Measurements from ENCODE around the gene SPARC.

Gene SPARC

DNA sequence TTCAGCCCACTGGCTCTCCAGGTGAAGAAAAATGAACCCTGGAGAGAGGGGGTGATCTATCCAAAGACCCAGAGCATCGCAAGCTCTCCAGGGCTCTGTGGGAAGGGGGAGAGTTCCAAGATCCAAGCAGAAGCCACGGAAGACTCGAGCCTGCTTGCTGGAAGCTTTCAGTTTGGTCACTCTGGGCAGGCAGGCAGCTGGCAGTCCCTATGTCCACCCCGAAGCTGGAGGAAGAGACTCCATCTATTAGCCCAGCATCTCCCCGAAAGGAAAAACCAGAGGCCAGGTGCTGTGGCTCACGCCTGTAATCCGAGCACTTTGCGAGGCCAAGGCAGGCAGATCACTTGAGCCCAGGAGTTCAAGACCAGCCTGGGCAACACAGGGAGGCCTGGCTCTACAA, 10.7 kb upstream of the SPARC start:
- Histone ChIP-seq H3K4me1 (ENCODE audit: insufficient read depth, poor library complexity, severe bottlenecking) (peaks cover 19% of the 10 kb centered on the region), H3K27ac (ENCODE audit: poor library complexity, severe bottlenecking) (no peak overlapping the region), H3K36me3 (ENCODE audit: low read depth) (no peaks in the 10 kb centered on the region), H3K4me3 (ENCODE audit: severe bottlenecking) (no peak overlapping the region), H3K27me3 (ENCODE audit: insufficient read depth, poor library complexity, severe bottlenecking) (no peaks in the 10 kb centered on the region), H3K9me3 (ENCODE audit: severe bottlenecking) (no peaks in the 10 kb centered on the region)
- ATAC-seq (ENCODE audit: low read depth), result no peak
- TF ChIP-seq, protein P1, sequence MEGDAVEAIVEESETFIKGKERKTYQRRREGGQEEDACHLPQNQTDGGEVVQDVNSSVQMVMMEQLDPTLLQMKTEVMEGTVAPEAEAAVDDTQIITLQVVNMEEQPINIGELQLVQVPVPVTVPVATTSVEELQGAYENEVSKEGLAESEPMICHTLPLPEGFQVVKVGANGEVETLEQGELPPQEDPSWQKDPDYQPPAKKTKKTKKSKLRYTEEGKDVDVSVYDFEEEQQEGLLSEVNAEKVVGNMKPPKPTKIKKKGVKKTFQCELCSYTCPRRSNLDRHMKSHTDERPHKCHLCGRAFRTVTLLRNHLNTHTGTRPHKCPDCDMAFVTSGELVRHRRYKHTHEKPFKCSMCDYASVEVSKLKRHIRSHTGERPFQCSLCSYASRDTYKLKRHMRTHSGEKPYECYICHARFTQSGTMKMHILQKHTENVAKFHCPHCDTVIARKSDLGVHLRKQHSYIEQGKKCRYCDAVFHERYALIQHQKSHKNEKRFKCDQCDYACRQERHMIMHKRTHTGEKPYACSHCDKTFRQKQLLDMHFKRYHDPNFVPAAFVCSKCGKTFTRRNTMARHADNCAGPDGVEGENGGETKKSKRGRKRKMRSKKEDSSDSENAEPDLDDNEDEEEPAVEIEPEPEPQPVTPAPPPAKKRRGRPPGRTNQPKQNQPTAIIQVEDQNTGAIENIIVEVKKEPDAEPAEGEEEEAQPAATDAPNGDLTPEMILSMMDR (IDR thresholded peaks at IDR 0.05; ENCODE audit: poor library complexity, severe bottlenecking), result no peak
- no peak for DNase-seq (ENCODE audit: low spot score)

DNA sequence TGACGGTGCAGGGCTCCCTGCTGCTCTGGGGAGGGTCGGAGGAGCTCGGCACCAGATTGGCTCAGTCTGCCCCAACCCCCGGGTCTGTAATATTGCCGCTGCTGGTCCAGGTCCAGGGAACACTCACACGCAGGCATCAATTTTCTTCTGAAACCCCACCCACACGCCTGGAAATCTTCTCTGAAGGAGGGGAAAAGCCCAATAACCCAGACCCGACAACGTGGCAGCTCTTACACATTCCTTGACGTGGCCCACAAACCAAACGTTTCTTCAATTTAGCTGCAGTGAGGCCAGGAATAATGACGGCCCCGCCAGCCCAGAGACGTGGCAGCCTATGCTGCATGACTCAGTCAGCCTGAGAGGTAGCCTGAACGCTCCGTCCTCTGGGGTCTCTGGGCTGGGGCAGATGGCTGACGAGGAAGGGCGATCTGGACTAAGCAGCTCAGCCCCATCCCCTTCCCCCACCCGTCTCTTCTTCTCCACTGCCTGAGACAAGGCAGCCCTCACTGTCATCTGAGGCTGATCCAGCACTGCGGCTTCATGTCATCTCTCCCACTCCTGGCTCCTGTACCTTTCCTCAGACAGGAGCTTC, 9.9 kb upstream of the SPARC start:
- TF ChIP-seq, protein P1 (IDR thresholded peaks at IDR 0.05; ENCODE audit: poor library complexity, severe bottlenecking), result no peak
- Histone ChIP-seq H3K27me3 (ENCODE audit: insufficient read depth, poor library complexity, severe bottlenecking) (no peaks in the 10 kb centered on the region), H3K36me3 (ENCODE audit: low read depth) (no peaks in the 10 kb centered on the region), H3K27ac (ENCODE audit: poor library complexity, severe bottlenecking) (no peak overlapping the region), H3K4me3 (ENCODE audit: severe bottlenecking) (no peak overlapping the region), H3K9me3 (ENCODE audit: severe bottlenecking) (no peaks in the 10 kb centered on the region), H3K4me1 (ENCODE audit: insufficient read depth, poor library complexity, severe bottlenecking) (peaks cover 17% of the 10 kb centered on the region)
- ATAC-seq (ENCODE audit: low read depth) (no peak), DNase-seq (ENCODE audit: low spot score) (no peak)

DNA sequence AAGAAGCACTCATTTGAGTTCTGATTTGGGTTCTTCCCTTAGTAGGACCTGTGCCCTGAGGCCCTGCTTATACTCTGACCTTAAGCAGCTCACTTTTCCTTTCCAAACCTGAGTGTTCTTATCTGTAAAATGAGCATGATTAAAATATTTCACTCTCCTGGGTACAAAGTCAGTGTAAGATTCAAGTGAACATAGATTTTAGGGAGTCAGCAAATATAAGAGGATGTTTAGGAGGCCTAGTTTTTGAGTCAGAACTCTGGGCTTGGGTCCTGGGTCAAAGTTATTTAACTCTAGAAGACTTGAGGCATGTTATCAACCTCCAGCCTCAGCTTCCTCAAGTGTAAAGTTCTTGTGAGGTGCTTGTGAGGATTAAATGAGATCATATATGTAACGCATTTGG, 8.7 kb upstream of the SPARC start:
- TF ChIP-seq, protein P1 (IDR thresholded peaks at IDR 0.05; ENCODE audit: poor library complexity, severe bottlenecking), result no peak
- Histone ChIP-seq H3K27me3 (ENCODE audit: insufficient read depth, poor library complexity, severe bottlenecking) (no peaks in the 10 kb centered on the region), H3K27ac (ENCODE audit: poor library complexity, severe bottlenecking) (no peak overlapping the region), H3K4me3 (ENCODE audit: severe bottlenecking) (no peak overlapping the region), H3K4me1 (ENCODE audit: insufficient read depth, poor library complexity, severe bottlenecking) (peaks cover 13% of the 10 kb centered on the region), H3K9me3 (ENCODE audit: severe bottlenecking) (no peaks in the 10 kb centered on the region), H3K36me3 (ENCODE audit: low read depth) (no peaks in the 10 kb centered on the region)
- DNase-seq (ENCODE audit: low spot score) (no peak), ATAC-seq (ENCODE audit: low read depth) (no peak)

DNA sequence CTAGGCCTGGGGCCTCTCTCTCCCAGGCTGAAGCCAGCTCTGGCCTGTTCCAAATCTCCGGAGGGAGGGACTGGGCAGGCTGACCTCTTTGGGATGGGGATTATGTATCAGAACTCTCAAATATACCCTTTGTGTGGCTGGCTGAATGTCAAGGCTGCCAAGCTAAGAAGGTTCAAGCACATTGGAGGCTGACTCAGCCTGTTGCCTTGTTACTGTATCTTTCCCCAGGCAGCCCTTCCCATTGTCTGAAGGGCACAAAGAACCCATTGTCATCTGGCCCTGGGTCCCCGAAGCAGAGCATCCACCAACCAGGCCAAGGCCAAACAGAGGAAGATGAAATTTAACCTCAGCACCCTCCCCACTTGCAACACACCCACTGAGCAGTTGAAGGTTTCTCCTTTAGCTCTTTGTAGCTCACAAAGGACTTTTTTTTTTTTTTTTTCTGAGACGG, 7.3 kb upstream of the SPARC start:
- H3K4me1 ChIP-seq (ENCODE audit: insufficient read depth, poor library complexity, severe bottlenecking), result peaks cover 3% of the 10 kb centered on the region
- no peak overlapping the region for H3K4me3 ChIP-seq (ENCODE audit: severe bottlenecking)
- DNase-seq (ENCODE audit: low spot score) (no peak), ATAC-seq (ENCODE audit: low read depth) (no peak)
- no peaks in the 10 kb centered on the region for H3K27me3 ChIP-seq (ENCODE audit: insufficient read depth, poor library complexity, severe bottlenecking)
- H3K27ac ChIP-seq (ENCODE audit: poor library complexity, severe bottlenecking), result no peak overlapping the region
- H3K9me3 ChIP-seq (ENCODE audit: severe bottlenecking), result no peaks in the 10 kb centered on the region
- TF ChIP-seq, protein P1 (IDR thresholded peaks at IDR 0.05; ENCODE audit: poor library complexity, severe bottlenecking), result no peak
- H3K36me3 ChIP-seq (ENCODE audit: low read depth), result no peaks in the 10 kb centered on the region

DNA sequence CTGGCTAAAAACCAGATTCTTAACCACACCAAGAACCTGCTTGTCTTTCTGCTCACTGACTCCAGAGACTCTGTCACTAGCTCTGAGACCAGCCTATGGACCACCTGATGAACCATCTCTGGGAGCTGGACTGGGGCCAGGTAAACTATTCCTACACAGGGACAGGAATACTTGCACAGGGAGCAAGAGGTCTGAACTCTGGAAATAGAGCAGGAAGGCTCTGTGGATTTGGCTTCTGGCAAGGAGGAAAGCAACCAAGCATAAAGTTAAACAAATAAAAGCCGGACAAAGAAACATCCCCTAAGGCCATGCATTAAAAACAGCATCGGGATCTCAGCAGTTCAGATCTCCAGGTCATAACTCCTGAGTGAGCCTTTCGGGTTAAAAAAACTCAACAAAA, 5.6 kb upstream of the SPARC start:
- Histone ChIP-seq H3K9me3 (ENCODE audit: severe bottlenecking) (no peaks in the 10 kb centered on the region), H3K36me3 (ENCODE audit: low read depth) (no peaks in the 10 kb centered on the region), H3K4me1 (ENCODE audit: insufficient read depth, poor library complexity, severe bottlenecking) (no peaks in the 10 kb centered on the region), H3K4me3 (ENCODE audit: severe bottlenecking) (no peak overlapping the region), H3K27me3 (ENCODE audit: insufficient read depth, poor library complexity, severe bottlenecking) (no peaks in the 10 kb centered on the region), H3K27ac (ENCODE audit: poor library complexity, severe bottlenecking) (no peak overlapping the region)
- DNase-seq (ENCODE audit: low spot score) (no peak), ATAC-seq (ENCODE audit: low read depth) (0 out of 3 replicates have a peak, but pooled peaks have one; percentile 22)
- TF ChIP-seq, protein P1 (IDR thresholded peaks at IDR 0.05; ENCODE audit: poor library complexity, severe bottlenecking), result no peak

Measured in RWPE2 (cell line).